Neural cell (in vitro differentiated cells): ENCODE data around the gene AKR1A1. TPM values are rescaled to one million over a fixed set of nuclear protein-coding genes. Genes with fewer than 3 reads are reported as not detected.
"Not testable (repeated sequence)": the region's sequence is repeated elsewhere in the genome, so short reads cannot be mapped to it uniquely, and the experiment has no call there.

Source experiments
- H2AFZ ChIP-seq: fragments of 200-600, 300-800 bp; sonication (generic), shearing (Covaris generic); 2 replicates; pipeline ENCODE4 v1.6.0; 2014; ENCODE audit warnings: low read depth, mild to moderate bottlenecking, antibody characterized with exemption, low read length, moderate library complexity
- H3F3A ChIP-seq: fragments of 200-600 bp; shearing (Covaris generic); 2 replicates; pipeline ENCODE4 v1.6.1; 2016; ENCODE audit warnings: mild to moderate bottlenecking, moderate library complexity, mixed read lengths, antibody characterized with exemption, low read length; ENCODE audit not compliant: insufficient read depth, poor library complexity, severe bottlenecking
- H3K27ac ChIP-seq: fragments of 200-600, 300-800 bp; sonication (generic), shearing (Covaris generic); 2 replicates; pipeline ENCODE4 v1.5.1; 2014; ENCODE audit warnings: mild to moderate bottlenecking, low read length, moderate library complexity
- H3K27me3 ChIP-seq: fragments of 300-800, 200-600 bp; sonication (generic), shearing (Covaris generic); 2 replicates; pipeline ENCODE4 v1.6.0; 2014; ENCODE audit warnings: mild to moderate bottlenecking, low read depth, low read length, moderate library complexity; ENCODE audit not compliant: insufficient read depth
- H3K36me3 ChIP-seq: fragments of 300-800, 200-600 bp; sonication (generic), shearing (Covaris generic); 2 replicates; pipeline ENCODE4 v1.5.1; 2014; ENCODE audit warnings: mild to moderate bottlenecking, antibody characterized with exemption, low read length, moderate library complexity; ENCODE audit not compliant: insufficient read depth
- H3K4me2 ChIP-seq: fragments of 300-800, 200-600 bp; sonication (generic), shearing (Covaris generic); 2 replicates; pipeline ENCODE4 v1.6.0; 2014; ENCODE audit warnings: mild to moderate bottlenecking, low read length
- H3K4me3 ChIP-seq: fragments of 300-800, 200-600 bp; sonication (generic), shearing (Covaris generic); 2 replicates; pipeline ENCODE4 v1.5.1; 2014; ENCODE audit warnings: mild to moderate bottlenecking, low read length, moderate library complexity
- H3K79me2 ChIP-seq: fragments of 200-600 bp; shearing (Covaris generic); replicated peaks from 2 replicates; pipeline ENCODE4 v1.6.0; 2014; ENCODE audit warnings: mild to moderate bottlenecking, low read length, moderate library complexity; ENCODE audit not compliant: insufficient read depth
- H3K9ac ChIP-seq: fragments of 300-800, 200-600 bp; sonication (generic), shearing (Covaris generic); 2 replicates; pipeline ENCODE4 v1.6.1; 2016; ENCODE audit warnings: mild to moderate bottlenecking, low read length, mixed read lengths
- H3K9me2 ChIP-seq: fragments of 200-600 bp; shearing (Covaris generic); 2 replicates; pipeline ENCODE4 v1.6.1; 2016; ENCODE audit warnings: mild to moderate bottlenecking, low read length, mixed read lengths; ENCODE audit not compliant: insufficient read depth
- H3K9me3 ChIP-seq: fragments of 200-600, 300-800 bp; sonication (generic), shearing (Covaris generic); 2 replicates; pipeline ENCODE4 v1.6.1; 2016; ENCODE audit warnings: mild to moderate bottlenecking, mixed run types, low read length, moderate library complexity, mixed read lengths
- H4K20me1 ChIP-seq: fragments of 200-600 bp; shearing (Covaris generic); 2 replicates; pipeline ENCODE4 v1.6.1; 2016; ENCODE audit warnings: mild to moderate bottlenecking, mixed run types; ENCODE audit not compliant: insufficient read depth
- EP300 ChIP-seq: fragments of 450-650 bp; conservative IDR thresholded peaks from 2 replicates; pipeline ENCODE4 v1.6.1; 2014; ENCODE audit warnings: antibody characterized with exemption, mild to moderate bottlenecking, moderate library complexity; ENCODE audit not compliant: poor library complexity, severe bottlenecking
- EZH2 ChIP-seq: fragments of 200-600, 300-800 bp; shearing (Covaris generic), sonication (generic); IDR thresholded peaks from 2 replicates; pipeline ENCODE4 v1.6.1; 2014; ENCODE audit warnings: antibody characterized with exemption, low read length, borderline replicate concordance, mild to moderate bottlenecking; ENCODE audit not compliant: insufficient read depth, poor library complexity, severe bottlenecking
- MXI1 ChIP-seq: fragments of 450-650 bp; conservative IDR thresholded peaks from 2 replicates; pipeline ENCODE4 v1.6.1; 2014; ENCODE audit warnings: antibody characterized with exemption, mild to moderate bottlenecking; ENCODE audit not compliant: poor library complexity, severe bottlenecking
- POLR2AphosphoS5 ChIP-seq: IDR thresholded peaks from 2 replicates; pipeline ENCODE4 v1.6.1; 2012
- RAD21 ChIP-seq: fragments of 450-650 bp; conservative IDR thresholded peaks from 2 replicates; pipeline ENCODE4 v1.6.1; 2014; ENCODE audit warnings: antibody characterized with exemption, mild to moderate bottlenecking, moderate library complexity
- REST ChIP-seq: IDR thresholded peaks from 2 replicates; pipeline ENCODE4 v1.6.1; 2012; ENCODE audit warnings: borderline replicate concordance
- SMC3 ChIP-seq: fragments of 450-650 bp; conservative IDR thresholded peaks from 2 replicates; pipeline ENCODE4 v1.6.1; 2014; ENCODE audit warnings: antibody characterized with exemption, mild to moderate bottlenecking, moderate library complexity; ENCODE audit not compliant: poor library complexity
- TAF1 ChIP-seq: IDR thresholded peaks from 2 replicates; pipeline ENCODE4 v1.6.1; 2012; ENCODE audit warnings: low read depth
- polyA plus RNA-seq: library from polyadenylated mRNA; depleted of rRNA; stranded (reverse); fragments of >200 nt; gene quantifications from 2 replicates; pipeline ENCODE4 v1.2.3, GENCODE V29; 2014
- TF ChIP-seq, protein P1 (sequence below): fragments of 450-650 bp; IDR thresholded peaks from 2 replicates; pipeline ENCODE4 v1.5.1; 2014; ENCODE audit warnings: antibody characterized with exemption, mild to moderate bottlenecking, moderate library complexity; ENCODE audit not compliant: poor library complexity, severe bottlenecking

The AKR1A1 gene
- polyA plus RNA-seq, 1 donor from 2014 or later: 170 TPM

DNA sequence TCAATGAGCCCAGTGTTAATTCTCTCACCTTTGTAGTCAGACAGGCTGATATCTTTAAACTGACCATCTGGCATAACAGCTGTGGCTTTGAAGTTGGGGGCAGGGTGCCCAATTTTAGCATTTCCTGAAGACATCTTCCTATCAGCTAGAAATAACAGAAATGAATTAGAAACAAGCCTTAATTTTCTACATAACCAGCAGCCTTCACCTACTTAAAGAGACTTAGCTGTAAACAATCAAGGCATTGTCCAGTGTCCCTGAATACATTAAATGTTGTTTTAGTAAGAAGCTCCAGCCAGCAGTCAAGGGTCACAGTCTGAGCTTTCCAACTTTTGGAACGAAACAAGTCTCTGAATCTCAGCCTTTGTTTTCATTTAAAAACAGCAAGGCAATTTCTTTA is 31.7 kb upstream of the AKR1A1 start:
- Histone ChIP-seq H3K9me2 (no peaks in the 10 kb centered on the region), H3K9ac (no peak overlapping the region), H3K4me3 (no peak overlapping the region), H3K36me3 (peaks cover 4% of the 10 kb centered on the region), H3K27ac (no peak overlapping the region), H3K27me3 (no peaks in the 10 kb centered on the region), H4K20me1 (no peaks in the 10 kb centered on the region), H3K4me2 (no peak overlapping the region), H3K79me2 (peaks cover 18% of the 10 kb centered on the region), H3F3A (no peaks in the 10 kb centered on the region), H3K9me3 (no peaks in the 10 kb centered on the region), H2AFZ (no peak overlapping the region)
- TF ChIP-seq POLR2AphosphoS5 (no peak), EP300 (no peak), REST (no peak), RAD21 (no peak), MXI1 (no peak), TAF1 (no peak), SMC3 (no peak), EZH2 (no peak)
- TF ChIP-seq, protein P1, sequence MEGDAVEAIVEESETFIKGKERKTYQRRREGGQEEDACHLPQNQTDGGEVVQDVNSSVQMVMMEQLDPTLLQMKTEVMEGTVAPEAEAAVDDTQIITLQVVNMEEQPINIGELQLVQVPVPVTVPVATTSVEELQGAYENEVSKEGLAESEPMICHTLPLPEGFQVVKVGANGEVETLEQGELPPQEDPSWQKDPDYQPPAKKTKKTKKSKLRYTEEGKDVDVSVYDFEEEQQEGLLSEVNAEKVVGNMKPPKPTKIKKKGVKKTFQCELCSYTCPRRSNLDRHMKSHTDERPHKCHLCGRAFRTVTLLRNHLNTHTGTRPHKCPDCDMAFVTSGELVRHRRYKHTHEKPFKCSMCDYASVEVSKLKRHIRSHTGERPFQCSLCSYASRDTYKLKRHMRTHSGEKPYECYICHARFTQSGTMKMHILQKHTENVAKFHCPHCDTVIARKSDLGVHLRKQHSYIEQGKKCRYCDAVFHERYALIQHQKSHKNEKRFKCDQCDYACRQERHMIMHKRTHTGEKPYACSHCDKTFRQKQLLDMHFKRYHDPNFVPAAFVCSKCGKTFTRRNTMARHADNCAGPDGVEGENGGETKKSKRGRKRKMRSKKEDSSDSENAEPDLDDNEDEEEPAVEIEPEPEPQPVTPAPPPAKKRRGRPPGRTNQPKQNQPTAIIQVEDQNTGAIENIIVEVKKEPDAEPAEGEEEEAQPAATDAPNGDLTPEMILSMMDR: no peak

- not testable (repeated sequence) for H3F3A ChIP-seq, H3K9ac ChIP-seq, H3K36me3 ChIP-seq, H3K27me3 ChIP-seq, H4K20me1 ChIP-seq, H2AFZ ChIP-seq, H3K4me2 ChIP-seq, H3K9me2 ChIP-seq, H3K9me3 ChIP-seq, H3K4me3 ChIP-seq, H3K27ac ChIP-seq
- peaks cover 18% of the 10 kb centered on the region for H3K79me2 ChIP-seq
These were observed 30.9 kb upstream of the AKR1A1 start for GRCh38 chr1:45519774-45520173.
